GM12878 (cell line): ENCODE measurements around the gene SLC4A2. TPM values are rescaled to one million over a fixed set of nuclear protein-coding genes. Genes with fewer than 3 reads are reported as not detected.

Experiments
- ATAC-seq: fragments of 200-7000 bp; cut with Tn5 transposase; 3 replicates; pipeline ENCODE4 v1.9.1; 2020; ENCODE audit warnings: mild to moderate bottlenecking, moderate library complexity
- BruUV-seq: library from RNA; stranded (reverse); fragments of 400-500 nt; replicated peaks from 2 replicates; lab custom pipeline; 2021; lab: Mats Ljungman, UMichigan
- CTCF ChIA-PET: fragments of 300-600 bp; sonication (Branson Sonifier 250); formaldehyde crosslinking; extraction: SDS; loops from one replicate; lab custom pipeline; 2021; ENCODE audit warnings: inconsistent platforms; lab: Yijun Ruan, JAX
- POLR2A ChIA-PET: fragments of 350-600 bp; formaldehyde crosslinking; extraction: SDS; loops from one replicate; lab custom pipeline; 2021; ENCODE audit warnings: inconsistent platforms; lab: Charles Lee
- RAD21 ChIA-PET: fragments of 300-600 bp; sonication (Branson Sonifier 250); formaldehyde crosslinking; loops from one replicate; lab custom pipeline; 2023; ENCODE audit warnings: antibody characterized with exemption; ENCODE audit not compliant: unreplicated experiment; lab: Charles Lee
- SMC1A ChIA-PET: fragments of 300-600 bp; sonication (Branson Sonifier 250); formaldehyde crosslinking; loops from one replicate; lab custom pipeline; 2023; ENCODE audit not compliant: unreplicated experiment, uncharacterized antibody; lab: Charles Lee
- DNase-seq: peaks from one replicate; pipeline ENCODE4 v3.0.0-alpha.2; 2011; ENCODE audit warnings: low read depth, low spot score
- FAIRE-seq: peaks from 3 replicates; lab custom pipeline; 2011; peaks lifted over from hg19 to GRCh38; lab: Jason Lieb, UNC
- H2AFZ ChIP-seq: 2 replicates; pipeline ENCODE4 v1.6.0; 2011; ENCODE audit warnings: low read depth, low read length, control low read depth; ENCODE audit not compliant: control insufficient read depth
- H3K27ac ChIP-seq: 2 replicates; pipeline ENCODE4 v1.5.1; 2011; ENCODE audit warnings: control low read depth; ENCODE audit not compliant: control insufficient read depth, insufficient read depth
- H3K27me3 ChIP-seq, 2 experiments: replicated peaks in 1 of 2; 2 replicates each; pipeline versions ENCODE4 v1.6.0 to v1.6.1; 2011; ENCODE audit warnings: low read length in 1 of 2; ENCODE audit not compliant: control insufficient read depth in 2 of 2, insufficient read depth in 2 of 2
- H3K36me3 ChIP-seq, 2 experiments: 2 replicates each; pipeline ENCODE4 v1.5.1; 2011; ENCODE audit warnings: low read length in 1 of 2; ENCODE audit not compliant: control insufficient read depth in 2 of 2, insufficient read depth in 2 of 2
- H3K4me1 ChIP-seq: 2 replicates; pipeline ENCODE4 v1.6.1; 2011; ENCODE audit warnings: mild to moderate bottlenecking, low read length, moderate library complexity, mixed read lengths; ENCODE audit not compliant: control insufficient read depth, insufficient read depth
- H3K4me2 ChIP-seq: 2 replicates; pipeline ENCODE4 v1.6.0; 2011; ENCODE audit warnings: control low read depth; ENCODE audit not compliant: control insufficient read depth, insufficient read depth
- H3K4me3 ChIP-seq: fragments of 200-600 bp; sonication (generic); 2 replicates; pipeline ENCODE4 v1.5.1; 2016
- H3K79me2 ChIP-seq: 2 replicates; pipeline ENCODE4 v1.6.0; 2011; ENCODE audit warnings: low read length; ENCODE audit not compliant: control insufficient read depth, insufficient read depth
- H3K9ac ChIP-seq: 2 replicates; pipeline ENCODE4 v1.8.0; 2011; ENCODE audit warnings: low read length, control low read depth, mixed read lengths; ENCODE audit not compliant: control insufficient read depth, insufficient read depth
- H3K9me3 ChIP-seq: replicated peaks from 3 replicates; pipeline ENCODE4 v1.5.1; 2011; ENCODE audit warnings: mild to moderate bottlenecking, low read length; ENCODE audit not compliant: control insufficient read depth, insufficient read depth
- H4K20me1 ChIP-seq: 2 replicates; pipeline ENCODE4 v1.6.0; 2011; ENCODE audit not compliant: control insufficient read depth, insufficient read depth
- BCL11A ChIP-seq: IDR thresholded peaks from 2 replicates; pipeline ENCODE4 v1.6.1; 2011; ENCODE audit warnings: low read depth, low read length
- BRCA1 ChIP-seq: IDR thresholded peaks from 2 replicates; pipeline ENCODE4 v1.6.1; 2011; ENCODE audit warnings: low read depth, low read length, improper control_type of control experiment
- ESRRA ChIP-seq: IDR thresholded peaks from 2 replicates; pipeline ENCODE4 v1.6.1; 2012; ENCODE audit warnings: mild to moderate bottlenecking, low read length, improper control_type of control experiment
- MEF2A ChIP-seq: IDR thresholded peaks from 2 replicates; pipeline ENCODE4 v1.6.1; 2011; ENCODE audit warnings: low read depth, mild to moderate bottlenecking, low read length, moderate library complexity; ENCODE audit not compliant: insufficient read depth
- MTA2 ChIP-seq: fragments of 450-650 bp; IDR thresholded peaks from 2 replicates; pipeline ENCODE4 v1.6.1; 2016; ENCODE audit warnings: low read depth, mild to moderate bottlenecking, moderate library complexity
- MYB ChIP-seq: fragments of 150-350 bp; IDR thresholded peaks from 2 replicates; pipeline ENCODE4 v1.6.1; 2014; ENCODE audit warnings: mild to moderate bottlenecking, low read depth, low read length, borderline replicate concordance
- NR2C2 ChIP-seq: IDR thresholded peaks from 2 replicates; pipeline ENCODE4 v1.6.1; 2011; ENCODE audit warnings: borderline replicate concordance, low read depth; ENCODE audit not compliant: control insufficient read depth, insufficient read length
- NR2F1 ChIP-seq: fragments of 450-650 bp; conservative IDR thresholded peaks from 2 replicates; pipeline ENCODE4 v1.6.1; 2017; ENCODE audit warnings: mild to moderate bottlenecking
- STAT1 ChIP-seq: fragments of 450-650 bp; conservative IDR thresholded peaks from 2 replicates; pipeline ENCODE4 v1.6.1; 2014; ENCODE audit warnings: antibody characterized with exemption, mild to moderate bottlenecking
- TAF1 ChIP-seq: IDR thresholded peaks from 2 replicates; pipeline ENCODE4 v1.6.1; 2011; ENCODE audit warnings: mild to moderate bottlenecking, low read depth, low read length, borderline replicate concordance
- WRNIP1 ChIP-seq: IDR thresholded peaks from 2 replicates; pipeline ENCODE4 v1.6.1; 2011; ENCODE audit warnings: low read depth, low read length, improper control_type of control experiment, borderline replicate concordance
- YY1 ChIP-seq: IDR thresholded peaks from 2 replicates; pipeline ENCODE4 v1.6.1; 2011; ENCODE audit warnings: low read depth, mild to moderate bottlenecking, low read length
- ZNF384 ChIP-seq: IDR thresholded peaks from 2 replicates; pipeline ENCODE4 v1.6.1; 2012; ENCODE audit warnings: low read depth, mild to moderate bottlenecking, low read length, improper control_type of control experiment, borderline replicate concordance
- ZZZ3 ChIP-seq: IDR thresholded peaks from 2 replicates; pipeline ENCODE4 v1.6.1; 2011; ENCODE audit warnings: low read depth; ENCODE audit not compliant: control insufficient read depth, insufficient read length
- WGBS: methylation state at CpG from one replicate; pipeline ENCODE4 v1.1.6; 2016; ENCODE audit warnings: low lambda C conversion rate; ENCODE audit not compliant: insufficient replicate concordance, insufficient coverage; ENCODE audit errors: missing lambda C conversion rate; 5-methylcytosine and 5-hydroxymethylcytosine counted together
- in situ Hi-C: fragments of 300-500 bp; cut with MboI; formaldehyde crosslinking; loops from 9 replicates; pipeline ENCODE4 v1.14.3; 2018; ENCODE audit warnings: mixed read lengths
- intact Hi-C: fragments of 100-400 bp; cut with micrococcal nuclease; formaldehyde crosslinking; loops from one replicate; pipeline ENCODE4 v1.14.2; 2022; ENCODE audit not compliant: unreplicated experiment
- polyA plus RNA-seq, 11 experiments: library from polyadenylated mRNA; depleted of rRNA in 4 of 11; unstranded in 6 of 11; stranded (reverse) in 5 of 11; fragments of >200 nt; fragmentation: Nextera tagmentation in 4 of 11; fragmentation: Illumina TruSeq in 1 of 11; extraction: Ambion mirVana in 4 of 11; extraction: Trizol in 1 of 11; gene quantifications; 1 replicate in 1 of 11; 2 replicates in 10 of 11; pipeline versions ENCODE4 v1.2.1 to v1.2.3, GENCODE V29; 2011 to 2016; ENCODE audit warnings: inconsistent platforms in 2 of 11, missing spikeins in 2 of 11, low read depth in 1 of 11
- total RNA-seq, 4 experiments: library from RNA; depleted of rRNA in 3 of 4; stranded (reverse); fragments of >200 nt in 3 of 4; fragmentation: Illumina TruSeq in 1 of 4; extraction: Trizol in 1 of 4; gene quantifications; 2 replicates each; pipeline versions ENCODE4 v1.2.1 to v1.2.3, GENCODE V29; 2013 to 2021
- TF ChIP-seq, protein P1 (sequence below): fragments of 450-650 bp; IDR thresholded peaks from 2 replicates; pipeline ENCODE4 v1.6.1; 2017; ENCODE audit warnings: mild to moderate bottlenecking
- TF ChIP-seq, protein P2 (sequence below): fragments of 450-650 bp; IDR thresholded peaks from 2 replicates; pipeline ENCODE4 v1.6.1; 2017; ENCODE audit warnings: mild to moderate bottlenecking, moderate library complexity
- TF ChIP-seq, protein P3 (sequence below): IDR thresholded peaks from 2 replicates; pipeline ENCODE4 v1.6.1; 2012; ENCODE audit warnings: mild to moderate bottlenecking, low read depth, low read length

Gene SLC4A2
- total and polyA plus RNA-seq, 10 of the 15 experiments (the other 5 are each of a cell fraction or from before 2014, with no cell fraction given), result 2.7 to 78.6 (median 30.1) TPM

DNA sequence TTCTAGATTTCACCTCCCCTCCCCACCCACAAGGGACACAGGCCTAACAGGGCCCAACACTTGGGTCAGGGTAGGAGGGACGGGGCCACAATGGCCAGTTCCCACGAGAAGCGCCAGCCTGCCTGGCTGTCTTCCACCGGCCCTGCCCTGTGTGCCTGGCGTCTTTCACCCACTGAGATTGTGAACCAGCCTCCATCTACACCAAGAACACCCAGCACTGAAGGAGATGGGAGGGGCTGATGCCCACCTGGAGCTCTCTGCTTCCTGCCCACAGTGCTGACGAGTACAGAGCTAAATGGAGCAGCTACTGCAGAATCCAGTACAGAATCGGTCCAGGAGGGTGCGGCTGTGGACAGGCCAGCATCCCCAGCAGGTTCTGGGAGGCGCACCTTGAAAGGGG lies 13.4 kb upstream of the SLC4A2 start:
- RAD21 ChIA-PET, result no interaction called here
- TF ChIP-seq ZZZ3, result no peak
- no peak for TF ChIP-seq YY1
- TF ChIP-seq MYB, result no peak
- no peak for TF ChIP-seq MTA2
- TF ChIP-seq, protein P1, sequence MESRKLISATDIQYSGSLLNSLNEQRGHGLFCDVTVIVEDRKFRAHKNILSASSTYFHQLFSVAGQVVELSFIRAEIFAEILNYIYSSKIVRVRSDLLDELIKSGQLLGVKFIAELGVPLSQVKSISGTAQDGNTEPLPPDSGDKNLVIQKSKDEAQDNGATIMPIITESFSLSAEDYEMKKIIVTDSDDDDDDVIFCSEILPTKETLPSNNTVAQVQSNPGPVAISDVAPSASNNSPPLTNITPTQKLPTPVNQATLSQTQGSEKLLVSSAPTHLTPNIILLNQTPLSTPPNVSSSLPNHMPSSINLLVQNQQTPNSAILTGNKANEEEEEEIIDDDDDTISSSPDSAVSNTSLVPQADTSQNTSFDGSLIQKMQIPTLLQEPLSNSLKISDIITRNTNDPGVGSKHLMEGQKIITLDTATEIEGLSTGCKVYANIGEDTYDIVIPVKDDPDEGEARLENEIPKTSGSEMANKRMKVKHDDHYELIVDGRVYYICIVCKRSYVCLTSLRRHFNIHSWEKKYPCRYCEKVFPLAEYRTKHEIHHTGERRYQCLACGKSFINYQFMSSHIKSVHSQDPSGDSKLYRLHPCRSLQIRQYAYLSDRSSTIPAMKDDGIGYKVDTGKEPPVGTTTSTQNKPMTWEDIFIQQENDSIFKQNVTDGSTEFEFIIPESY, result no peak
- TF ChIP-seq NR2C2, result no peak
- TF ChIP-seq BRCA1, result no peak
- TF ChIP-seq, protein P2, sequence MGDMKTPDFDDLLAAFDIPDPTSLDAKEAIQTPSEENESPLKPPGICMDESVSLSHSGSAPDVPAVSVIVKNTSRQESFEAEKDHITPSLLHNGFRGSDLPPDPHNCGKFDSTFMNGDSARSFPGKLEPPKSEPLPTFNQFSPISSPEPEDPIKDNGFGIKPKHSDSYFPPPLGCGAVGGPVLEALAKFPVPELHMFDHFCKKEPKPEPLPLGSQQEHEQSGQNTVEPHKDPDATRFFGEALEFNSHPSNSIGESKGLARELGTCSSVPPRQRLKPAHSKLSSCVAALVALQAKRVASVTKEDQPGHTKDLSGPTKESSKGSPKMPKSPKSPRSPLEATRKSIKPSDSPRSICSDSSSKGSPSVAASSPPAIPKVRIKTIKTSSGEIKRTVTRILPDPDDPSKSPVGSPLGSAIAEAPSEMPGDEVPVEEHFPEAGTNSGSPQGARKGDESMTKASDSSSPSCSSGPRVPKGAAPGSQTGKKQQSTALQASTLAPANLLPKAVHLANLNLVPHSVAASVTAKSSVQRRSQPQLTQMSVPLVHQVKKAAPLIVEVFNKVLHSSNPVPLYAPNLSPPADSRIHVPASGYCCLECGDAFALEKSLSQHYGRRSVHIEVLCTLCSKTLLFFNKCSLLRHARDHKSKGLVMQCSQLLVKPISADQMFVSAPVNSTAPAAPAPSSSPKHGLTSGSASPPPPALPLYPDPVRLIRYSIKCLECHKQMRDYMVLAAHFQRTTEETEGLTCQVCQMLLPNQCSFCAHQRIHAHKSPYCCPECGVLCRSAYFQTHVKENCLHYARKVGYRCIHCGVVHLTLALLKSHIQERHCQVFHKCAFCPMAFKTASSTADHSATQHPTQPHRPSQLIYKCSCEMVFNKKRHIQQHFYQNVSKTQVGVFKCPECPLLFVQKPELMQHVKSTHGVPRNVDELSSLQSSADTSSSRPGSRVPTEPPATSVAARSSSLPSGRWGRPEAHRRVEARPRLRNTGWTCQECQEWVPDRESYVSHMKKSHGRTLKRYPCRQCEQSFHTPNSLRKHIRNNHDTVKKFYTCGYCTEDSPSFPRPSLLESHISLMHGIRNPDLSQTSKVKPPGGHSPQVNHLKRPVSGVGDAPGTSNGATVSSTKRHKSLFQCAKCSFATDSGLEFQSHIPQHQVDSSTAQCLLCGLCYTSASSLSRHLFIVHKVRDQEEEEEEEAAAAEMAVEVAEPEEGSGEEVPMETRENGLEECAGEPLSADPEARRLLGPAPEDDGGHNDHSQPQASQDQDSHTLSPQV, result no peak
- TF ChIP-seq MEF2A, result no peak
- TF ChIP-seq STAT1, result no peak
- TF ChIP-seq ESRRA, result no peak
- TF ChIP-seq BCL11A, result no peak
- no peak for TF ChIP-seq WRNIP1
- no peak for TF ChIP-seq TAF1
- no peak for TF ChIP-seq NR2F1
- TF ChIP-seq ZNF384, result no peak
- TF ChIP-seq, protein P3, sequence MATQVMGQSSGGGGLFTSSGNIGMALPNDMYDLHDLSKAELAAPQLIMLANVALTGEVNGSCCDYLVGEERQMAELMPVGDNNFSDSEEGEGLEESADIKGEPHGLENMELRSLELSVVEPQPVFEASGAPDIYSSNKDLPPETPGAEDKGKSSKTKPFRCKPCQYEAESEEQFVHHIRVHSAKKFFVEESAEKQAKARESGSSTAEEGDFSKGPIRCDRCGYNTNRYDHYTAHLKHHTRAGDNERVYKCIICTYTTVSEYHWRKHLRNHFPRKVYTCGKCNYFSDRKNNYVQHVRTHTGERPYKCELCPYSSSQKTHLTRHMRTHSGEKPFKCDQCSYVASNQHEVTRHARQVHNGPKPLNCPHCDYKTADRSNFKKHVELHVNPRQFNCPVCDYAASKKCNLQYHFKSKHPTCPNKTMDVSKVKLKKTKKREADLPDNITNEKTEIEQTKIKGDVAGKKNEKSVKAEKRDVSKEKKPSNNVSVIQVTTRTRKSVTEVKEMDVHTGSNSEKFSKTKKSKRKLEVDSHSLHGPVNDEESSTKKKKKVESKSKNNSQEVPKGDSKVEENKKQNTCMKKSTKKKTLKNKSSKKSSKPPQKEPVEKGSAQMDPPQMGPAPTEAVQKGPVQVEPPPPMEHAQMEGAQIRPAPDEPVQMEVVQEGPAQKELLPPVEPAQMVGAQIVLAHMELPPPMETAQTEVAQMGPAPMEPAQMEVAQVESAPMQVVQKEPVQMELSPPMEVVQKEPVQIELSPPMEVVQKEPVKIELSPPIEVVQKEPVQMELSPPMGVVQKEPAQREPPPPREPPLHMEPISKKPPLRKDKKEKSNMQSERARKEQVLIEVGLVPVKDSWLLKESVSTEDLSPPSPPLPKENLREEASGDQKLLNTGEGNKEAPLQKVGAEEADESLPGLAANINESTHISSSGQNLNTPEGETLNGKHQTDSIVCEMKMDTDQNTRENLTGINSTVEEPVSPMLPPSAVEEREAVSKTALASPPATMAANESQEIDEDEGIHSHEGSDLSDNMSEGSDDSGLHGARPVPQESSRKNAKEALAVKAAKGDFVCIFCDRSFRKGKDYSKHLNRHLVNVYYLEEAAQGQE, result no peak

More for the DNA sequence above, 13.4 kb upstream of the SLC4A2 start:
- BruUV-seq, result no TSS peak
- H4K20me1 ChIP-seq, result no peaks in the 10 kb centered on the region
- no peak for DNase-seq
- H3K27ac ChIP-seq, result no peak overlapping the region
- POLR2A ChIA-PET, result no interaction called here
- in situ Hi-C loops (no loop called here), intact Hi-C loops (no loop called here)
- FAIRE-seq, result no peak
- SMC1A ChIA-PET, result interaction anchor here (1.5 kb wide), 1 partner anchor 18 kb away, joined by 3 read pairs; the partner anchor contains the start of gene ABCB8
- no peaks in the 10 kb centered on the region for H3K9me3 ChIP-seq
- no peaks in the 10 kb centered on the region for H3K4me1 ChIP-seq
- no peaks in the 10 kb centered on the region for H3K36me3 ChIP-seq
- no peaks in the 10 kb centered on the region for H3K79me2 ChIP-seq
- H3K4me3 ChIP-seq, result no peak overlapping the region
- no peak for ATAC-seq
- no peaks in the 10 kb centered on the region; a peak in 1 of 4 replicates for H3K27me3 ChIP-seq
- H3K9ac ChIP-seq, result no peak overlapping the region
- no peak overlapping the region for H3K4me2 ChIP-seq
- no peak overlapping the region for H2AFZ ChIP-seq
- CTCF ChIA-PET, result no interaction called here
- WGBS, result 85% methylated on average over 9 of the region's 9 CpGs
